Heart left ventricle (tissue), 13 donors: ENCODE results near the gene SNRNP48.
A peak's percentile ranks its signal among the peaks of the same experiment; 100 is the strongest.

Experiments
- CTCF ChIP-seq, 12 donors: fragments of 200-600 bp; sonication (generic) in 4 of 12; IDR thresholded peaks; one replicate each; pipeline versions ENCODE4 v1.5.0 to v1.8.0; 2018 to 2022; ENCODE audit warnings: antibody characterized with exemption in 12 of 12, mild to moderate bottlenecking in 5 of 12
- POLR2A ChIP-seq, 2 donors: fragments of 450-650 bp; IDR thresholded peaks; one replicate each; pipeline ENCODE4 v1.6.1; 2017; ENCODE audit warnings: antibody characterized with exemption in 2 of 2, mild to moderate bottlenecking in 2 of 2, moderate library complexity in 2 of 2
- donor health status: ischemic (EF 13 %, LVEDD 7.1; RV severe dilation, severe dysfunction).
- donor health status: DM: no; HTN: yes; CAD: no.
- donor health status: DM: no; HTN: no; CAD: no.
- donor health status: ischemic (EF 25% LVEDD 6.9; RV normal size, moderate dysfunction).
- donor health status: ischemic (EF 25% LVEDD 5.7; RV mildly dilated, moderate dysfunction).
- donor health status: ischemic (EF 35%, LVEDD 5.7; RV mildly dilated, moderate dysfunction).
- donor health status: nonischemic (EF 11% LVEDD 7.7; RV severe dilation, severe dysfunction).
- donor health status: DM: yes; HTN: yes; CAD: no.
- donor health status: PGD.
- donor health status: ischemic (EF 29% LVEDD 5.4; RV normal size, mild dysfunction).
- donor health status: nonischemic (EF 23%, LVEDD 6.1; RV moderate dilation, normal function).

GRCh38 chr6:7615611-7616383 is 25.8 kb downstream of the SNRNP48 start:
- TF ChIP-seq CTCF (IDR thresholded peaks at IDR 0.05) (peak; percentile 56 to 78 (median 70)), POLR2A (IDR thresholded peaks at IDR 0.05) (no peak)
